HS-27A (cell line): Measurements from ENCODE around the gene SLC29A4.
"Not testable (repeated sequence)": the region's sequence is repeated elsewhere in the genome, so short reads cannot be mapped to it uniquely, and the experiment has no call there.

Experiments
- DNase-seq: peaks from one replicate; pipeline ENCODE4 v3.0.0-alpha.2; 2012; ENCODE audit warnings: low read depth, missing footprints

The SLC29A4 gene

DNA sequence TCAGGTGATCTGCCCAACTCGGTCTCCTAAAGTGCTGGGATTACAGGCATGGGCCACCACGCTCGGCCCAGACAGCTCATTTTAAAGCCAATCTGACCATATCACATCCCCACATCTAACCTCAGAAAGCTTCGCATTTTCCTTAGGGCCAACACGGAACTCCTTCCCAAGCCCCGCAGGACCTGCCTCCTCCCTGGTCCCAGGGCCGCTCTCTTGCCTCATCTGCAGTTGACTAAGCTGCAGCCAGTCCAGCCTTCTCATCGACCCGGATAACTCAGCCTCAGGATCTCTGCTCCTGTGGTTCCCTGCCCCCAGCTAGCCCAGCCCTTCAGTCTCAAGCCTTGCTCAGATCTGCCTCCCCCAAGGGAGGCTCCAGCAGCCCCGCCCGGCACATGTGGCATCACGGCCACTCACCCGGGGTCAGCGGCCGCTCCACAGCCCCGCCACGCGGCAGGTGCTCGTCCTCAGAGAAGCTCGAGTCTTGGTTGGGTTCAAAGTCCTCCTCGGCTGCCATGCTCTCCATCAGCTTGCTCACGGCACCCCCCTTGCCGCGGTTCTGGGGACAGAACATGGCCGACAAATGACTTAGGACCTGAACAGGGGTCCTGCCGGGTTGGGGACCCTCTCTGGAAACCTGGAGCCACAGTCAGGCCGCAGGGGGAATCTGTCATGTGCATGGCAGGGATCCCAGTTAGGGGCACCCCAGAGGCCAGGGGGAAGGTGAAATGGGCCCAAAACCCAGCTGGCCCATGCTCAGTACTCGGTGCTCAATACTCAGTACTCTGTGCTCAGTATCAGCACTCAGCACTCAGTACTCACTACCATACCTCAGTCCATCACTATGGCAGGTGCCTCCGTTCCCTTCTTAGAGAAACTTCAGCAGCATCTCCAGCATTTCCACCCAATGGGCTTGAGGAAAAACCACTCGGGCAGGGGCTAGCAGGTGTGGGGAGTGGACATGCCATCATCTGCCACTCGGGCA lies 41.3 kb downstream of the SLC29A4 start:
- not testable (repeated sequence) for DNase-seq

GRCh38 chr7:5324961-5325360 lies 42.2 kb downstream of the SLC29A4 start:
- no peak for DNase-seq

DNA sequence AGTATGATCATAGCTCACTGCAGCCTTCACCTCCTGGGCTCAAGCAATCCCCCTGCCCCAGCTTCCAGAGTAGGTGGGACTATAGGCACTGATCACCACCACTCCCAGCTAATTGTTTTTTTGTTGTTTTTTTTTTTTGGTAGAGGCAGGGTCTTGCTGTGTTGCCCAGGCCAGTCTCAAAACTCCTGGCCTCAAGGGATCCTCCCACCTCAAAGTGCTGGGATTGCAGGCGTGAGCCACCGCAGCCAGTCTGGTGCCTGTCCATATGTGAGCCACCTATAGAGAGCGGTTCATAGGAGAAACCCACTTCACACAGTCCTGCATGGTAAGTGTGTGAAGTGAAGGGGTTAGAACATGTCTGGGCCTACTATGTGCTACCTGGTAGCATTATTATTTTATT lies 47.5 kb downstream of the SLC29A4 start:
- no peak for DNase-seq

DNA sequence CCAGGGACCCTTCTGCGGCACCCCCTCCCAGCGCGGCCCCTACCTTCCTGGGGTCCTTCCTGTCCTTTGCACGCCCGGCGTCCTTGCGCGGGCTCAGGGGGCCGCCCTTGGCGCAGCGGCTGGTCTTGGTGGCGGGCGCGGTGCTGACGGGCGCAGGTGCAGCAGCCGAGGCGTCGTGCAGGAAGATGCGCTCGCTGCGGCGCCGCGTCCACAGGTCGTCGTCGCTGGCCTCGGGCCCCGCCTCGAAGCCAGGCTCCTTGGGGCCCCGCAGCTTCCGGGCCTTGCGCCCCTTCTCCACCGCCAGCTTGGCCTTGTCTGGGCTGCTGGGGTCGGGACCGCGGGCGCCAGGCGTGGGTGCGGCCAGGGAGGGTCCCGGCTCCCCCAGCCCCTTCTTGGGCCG lies 49.8 kb downstream of the SLC29A4 start:
- DNase-seq = no peak

DNA sequence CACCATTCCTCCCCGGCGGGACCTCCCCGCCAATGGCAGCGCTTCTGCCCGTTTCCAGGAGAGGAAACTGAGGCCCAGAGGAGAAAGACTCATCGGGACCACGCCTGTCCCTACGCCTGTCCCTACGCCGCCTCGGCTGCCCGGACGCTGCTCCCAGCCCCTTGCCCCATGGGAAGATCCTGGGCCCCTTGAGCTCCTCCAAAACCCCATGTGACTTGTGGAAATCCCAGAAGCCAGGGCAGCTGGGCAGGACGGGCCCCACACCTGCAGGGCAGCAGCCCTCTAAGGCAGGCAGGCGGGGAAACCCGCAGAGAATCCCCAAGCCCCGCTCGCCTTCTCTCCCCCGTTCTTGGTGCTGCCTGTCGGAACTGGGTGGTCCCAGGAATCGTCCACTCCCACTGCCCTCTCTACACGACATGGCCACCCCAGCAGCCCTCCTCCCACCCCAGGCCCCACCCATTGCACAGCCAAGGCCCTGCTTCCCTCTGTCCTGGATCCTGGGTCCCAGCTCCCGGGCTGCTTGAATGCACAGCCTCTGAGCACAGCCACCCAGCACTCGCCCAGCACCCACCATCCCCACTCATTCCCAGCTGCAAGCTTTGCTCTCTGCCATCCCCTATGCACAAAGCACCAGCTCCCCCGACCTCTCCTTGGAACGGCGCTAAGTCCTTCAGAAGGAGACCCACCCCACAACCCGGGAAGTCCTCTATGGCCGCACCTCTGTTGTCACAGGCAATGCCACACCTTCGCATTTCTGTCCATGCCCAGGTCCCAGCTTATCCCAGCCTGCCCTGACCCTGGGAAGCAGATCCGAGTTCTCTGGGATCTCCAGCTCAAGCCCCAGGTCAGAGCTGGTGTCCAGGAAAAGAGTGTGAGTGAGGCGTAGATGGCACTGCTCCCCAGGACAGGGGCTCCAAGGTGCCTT lies 50.6 kb downstream of the SLC29A4 start:
- DNase-seq = no peak

DNA sequence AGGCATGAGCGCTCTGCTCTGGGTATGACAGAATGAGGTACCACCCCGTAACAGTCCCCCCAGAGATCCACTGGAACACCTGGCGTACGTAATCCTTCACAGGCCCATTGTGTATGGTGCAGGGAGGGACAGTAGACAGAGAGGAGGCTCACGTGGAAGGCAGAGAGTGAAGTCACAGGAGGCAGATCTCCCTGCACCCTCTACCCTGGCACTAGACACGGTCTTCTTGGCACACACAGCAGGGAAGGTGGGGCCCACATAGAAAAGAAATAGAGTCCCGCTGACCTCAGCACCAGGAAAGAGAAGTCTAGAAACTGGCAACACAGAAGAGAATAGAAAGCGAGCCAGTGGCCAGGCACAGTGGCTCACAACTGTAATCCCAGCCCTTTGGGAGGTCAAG lies 51.9 kb downstream of the SLC29A4 start:
- no peak for DNase-seq

DNA sequence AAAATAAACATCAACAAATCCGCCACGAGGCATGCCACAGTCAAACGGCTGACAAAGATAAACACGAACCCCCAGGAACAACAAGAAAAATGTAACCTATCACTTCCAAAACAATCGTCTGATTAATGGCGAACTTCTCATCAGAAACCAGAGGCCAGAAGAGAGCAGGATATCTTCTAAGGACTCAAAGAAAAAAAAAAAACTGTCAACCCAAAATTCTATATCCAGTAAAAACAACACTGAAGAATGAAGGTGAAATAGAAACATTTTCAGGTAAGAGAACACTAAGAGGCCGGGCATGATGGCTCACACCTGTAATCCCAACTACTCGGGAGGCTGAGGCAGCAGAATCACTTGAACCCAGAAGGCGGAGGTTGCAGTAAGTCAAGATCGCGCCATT lies 54.3 kb downstream of the SLC29A4 start:
- DNase-seq = no peak

GRCh38 chr7:5339955-5340354 lies 57.2 kb downstream of the SLC29A4 start:
- no peak for DNase-seq

GRCh38 chr7:5342631-5343030 lies 59.9 kb downstream of the SLC29A4 start:
- no peak for DNase-seq

- no peak for DNase-seq
These were observed 61.1 kb downstream of the SLC29A4 start for GRCh38 chr7:5343884-5344283.

- no peak for DNase-seq
These were observed 61.6 kb downstream of the SLC29A4 start for GRCh38 chr7:5344342-5344741.

DNA sequence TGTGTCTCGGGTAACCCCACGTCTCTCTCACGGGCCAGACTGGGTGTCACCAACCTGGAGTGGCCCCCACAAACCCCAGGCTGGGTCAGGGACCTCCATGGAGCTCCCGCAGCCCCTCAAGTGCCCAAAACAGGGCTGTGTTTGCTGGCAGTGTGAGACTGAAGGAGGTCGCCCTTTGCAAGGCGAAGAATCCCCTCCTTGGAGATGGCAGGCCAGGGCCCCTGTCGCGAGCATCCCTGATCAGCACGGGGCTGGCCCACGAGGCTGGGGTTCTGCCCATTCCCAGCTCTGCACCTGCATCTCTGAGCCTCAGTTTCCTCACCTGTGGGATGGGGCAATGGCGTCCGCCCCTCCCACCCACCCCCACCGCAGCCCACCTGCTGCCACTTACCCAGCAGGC lies 62.4 kb downstream of the SLC29A4 start:
- no peak for DNase-seq

DNA sequence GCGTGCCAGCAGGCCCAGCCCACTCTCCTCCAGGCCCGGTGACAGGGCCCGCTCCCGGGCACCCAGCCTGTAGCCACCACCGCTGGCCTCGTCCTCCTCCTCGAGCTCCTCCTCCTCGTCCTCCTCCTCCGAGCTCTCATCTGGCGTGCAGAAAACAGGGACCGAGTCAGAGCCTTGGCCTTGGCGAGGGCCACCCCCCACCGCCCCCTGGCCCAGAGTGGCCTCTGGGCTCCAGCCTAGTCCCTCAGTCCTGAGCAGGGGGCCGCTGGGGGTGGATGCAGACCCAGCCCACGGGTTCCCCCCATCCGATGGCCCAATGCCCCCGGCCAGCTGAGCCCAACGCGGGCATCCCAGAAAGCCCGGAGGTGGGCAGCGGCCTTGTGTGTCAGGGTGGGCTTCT lies 62.9 kb downstream of the SLC29A4 start:
- no peak for DNase-seq

DNA sequence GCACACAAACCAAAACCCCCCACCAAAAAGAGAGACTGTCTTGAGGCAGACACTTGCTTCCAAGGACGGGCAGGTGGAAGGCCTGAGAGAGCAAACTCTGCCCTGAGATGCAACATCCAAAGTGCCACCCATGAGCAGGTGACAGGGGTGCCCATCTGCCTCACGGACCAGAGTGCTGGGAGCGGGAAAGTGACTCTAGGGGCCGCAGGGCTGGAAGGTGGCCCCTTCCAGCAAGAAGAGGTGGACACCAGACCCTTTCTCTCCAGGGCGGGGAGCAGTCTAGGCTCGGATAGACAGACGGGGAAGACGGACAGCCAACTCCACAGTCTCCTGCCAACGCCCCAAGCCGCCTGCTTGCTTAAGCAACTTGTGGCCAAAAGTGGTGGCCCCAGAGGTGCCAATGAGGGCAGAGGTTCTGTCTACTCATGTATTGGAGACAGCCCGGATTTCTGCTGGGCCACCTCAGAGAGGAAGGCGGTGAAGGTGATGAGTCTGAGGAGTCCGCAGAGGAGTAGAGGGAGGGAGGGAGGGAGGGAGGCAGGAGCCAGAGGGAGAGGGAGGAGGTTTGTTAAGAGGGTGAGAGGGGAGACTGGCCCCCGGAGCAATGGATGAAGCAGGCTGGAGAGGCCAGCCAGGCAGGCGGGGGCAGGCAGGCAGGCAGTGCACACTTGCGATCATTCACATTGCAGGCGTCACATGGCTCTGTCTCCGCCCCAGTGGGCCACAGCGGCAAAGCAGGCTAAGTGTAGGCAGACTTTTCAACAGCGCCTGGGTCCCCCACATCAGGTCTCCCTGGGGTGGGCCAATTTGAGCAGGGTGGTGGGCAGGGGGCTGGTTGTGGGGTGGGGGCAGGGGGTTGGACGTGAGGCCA lies 65.6 kb downstream of the SLC29A4 start:
- no peak for DNase-seq

- DNase-seq = no peak
These were observed 66.2 kb downstream of the SLC29A4 start for GRCh38 chr7:5349005-5349380.

DNA sequence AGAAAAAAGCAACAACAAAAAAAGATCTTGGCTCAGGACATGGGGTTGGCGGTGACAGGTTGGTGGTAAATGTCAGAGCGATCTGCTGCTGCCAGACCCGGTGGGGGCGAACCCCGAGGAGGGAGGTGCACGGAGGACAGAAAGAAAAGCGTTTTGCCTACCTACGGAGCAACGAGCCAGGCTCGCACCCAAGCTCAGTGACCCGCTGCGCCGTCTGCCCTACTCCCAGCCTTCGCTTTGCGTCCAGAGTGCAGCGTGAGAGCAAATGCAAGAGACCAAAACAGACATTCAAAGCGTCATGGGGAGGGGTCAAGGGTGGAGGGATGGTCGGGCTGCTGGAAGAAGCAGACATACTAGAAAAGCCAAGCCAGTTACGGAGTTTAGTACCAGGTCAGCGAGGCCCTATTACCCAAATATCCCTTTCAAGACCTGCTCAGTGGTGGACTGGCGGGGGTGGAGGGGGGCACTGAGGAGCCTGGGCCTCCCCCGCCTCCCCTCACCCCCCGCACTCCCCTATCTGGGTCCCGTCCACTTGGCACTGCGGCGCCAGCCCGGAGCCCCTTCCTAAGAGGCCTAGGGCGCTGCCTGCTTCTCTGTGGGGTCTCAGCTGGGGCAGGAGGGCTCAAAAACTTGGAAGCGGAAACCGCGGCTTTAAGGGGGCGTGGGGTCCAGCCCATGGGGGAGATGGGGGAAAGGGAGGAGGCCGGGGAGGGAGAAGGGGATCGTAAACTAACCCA lies 66.9 kb downstream of the SLC29A4 start:
- DNase-seq = no peak

GRCh38 chr7:5350174-5350463 lies 67.4 kb downstream of the SLC29A4 start:
- no peak for DNase-seq

DNA sequence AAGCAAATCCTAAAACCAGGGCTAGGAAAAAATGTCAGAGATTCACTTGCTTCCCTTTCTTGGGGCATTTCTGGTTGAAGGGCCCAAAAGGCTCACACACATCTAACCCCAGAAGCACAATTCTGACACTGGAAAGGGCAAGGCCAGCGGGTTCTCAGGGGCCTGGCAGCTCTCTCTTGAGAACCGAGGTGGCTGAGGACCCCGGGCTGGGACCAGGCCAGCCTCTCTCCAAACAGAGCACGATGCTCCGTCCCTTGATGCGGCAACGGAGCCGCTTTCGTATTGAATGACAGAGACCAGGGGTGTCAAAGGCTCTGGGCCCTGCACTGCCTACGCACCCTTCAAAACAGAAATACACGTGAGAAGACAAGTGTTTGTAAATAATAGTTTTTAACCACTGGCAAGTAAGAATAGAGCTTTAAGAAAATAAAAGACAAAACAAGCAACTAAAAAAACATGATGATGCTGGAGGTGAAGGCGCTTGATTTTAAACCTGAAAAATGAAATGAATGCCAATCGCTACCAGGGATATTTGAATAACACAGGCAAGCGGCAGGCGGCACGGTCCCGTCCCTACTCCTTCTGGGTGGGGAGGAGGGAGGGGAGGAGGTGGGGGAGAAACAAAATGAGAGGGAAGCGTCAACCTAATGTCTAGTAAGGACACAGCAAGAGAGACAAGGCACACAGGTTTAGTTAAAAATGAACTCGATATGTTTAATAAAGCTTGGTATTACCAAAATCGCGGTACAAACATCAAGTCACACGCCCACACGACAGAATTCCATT lies 68.0 kb downstream of the SLC29A4 start:
- DNase-seq = no peak

DNA sequence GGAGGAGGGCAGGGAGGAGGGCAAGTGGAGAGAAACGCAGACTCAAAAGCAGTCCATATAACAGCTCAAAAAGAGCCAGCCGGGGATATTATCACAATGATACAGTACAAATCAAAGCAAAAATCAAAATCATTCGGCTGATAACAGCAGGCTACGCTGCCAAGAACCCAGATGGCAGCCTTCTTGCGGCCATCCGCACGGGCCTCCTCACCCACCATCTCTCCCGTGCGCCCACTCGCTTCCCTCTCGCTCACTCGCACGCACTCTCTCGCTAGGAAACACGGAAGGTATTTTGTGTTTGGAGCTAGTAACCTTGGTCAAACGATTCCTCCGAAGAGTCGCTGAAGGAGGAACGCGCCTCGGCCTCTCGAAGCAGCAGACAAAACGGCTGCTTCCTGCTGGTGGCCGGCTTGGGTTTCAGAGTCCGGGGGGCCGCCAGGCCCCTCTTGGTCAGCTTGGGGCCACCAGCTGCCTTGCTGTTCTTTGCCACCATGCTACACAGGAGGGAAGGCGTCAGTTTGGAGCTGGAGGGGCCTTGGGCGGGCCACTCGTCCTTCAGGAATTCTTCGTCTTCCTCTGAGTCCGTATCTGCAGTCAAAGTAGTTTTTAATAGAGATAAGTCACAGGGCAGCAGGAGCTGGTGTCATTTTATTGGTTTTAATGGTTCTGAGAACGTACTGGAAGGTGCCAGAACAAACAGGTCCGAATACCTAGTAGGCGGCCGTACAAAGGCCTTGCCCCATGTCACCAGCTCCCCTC lies 68.9 kb downstream of the SLC29A4 start:
- no peak for DNase-seq
